Activated CD8-positive, alpha-beta memory T cell treated with anti-CD3 and anti-CD28 coated beads, Interleukin-2, amount 50 U/mL, for 24 hours (primary cell): ENCODE measurements around the gene ARL17B.
A peak's percentile ranks its signal among the peaks of the same experiment; 100 is the strongest.
"Not testable (repeated sequence)": the region's sequence is repeated elsewhere in the genome, so short reads cannot be mapped to it uniquely, and the experiment has no call there.

Experiments used
- DNase-seq: peaks from one replicate; pipeline ENCODE4 v3.0.0-alpha.2; 2020; ENCODE audit errors: extremely low read depth

Gene ARL17B

DNA sequence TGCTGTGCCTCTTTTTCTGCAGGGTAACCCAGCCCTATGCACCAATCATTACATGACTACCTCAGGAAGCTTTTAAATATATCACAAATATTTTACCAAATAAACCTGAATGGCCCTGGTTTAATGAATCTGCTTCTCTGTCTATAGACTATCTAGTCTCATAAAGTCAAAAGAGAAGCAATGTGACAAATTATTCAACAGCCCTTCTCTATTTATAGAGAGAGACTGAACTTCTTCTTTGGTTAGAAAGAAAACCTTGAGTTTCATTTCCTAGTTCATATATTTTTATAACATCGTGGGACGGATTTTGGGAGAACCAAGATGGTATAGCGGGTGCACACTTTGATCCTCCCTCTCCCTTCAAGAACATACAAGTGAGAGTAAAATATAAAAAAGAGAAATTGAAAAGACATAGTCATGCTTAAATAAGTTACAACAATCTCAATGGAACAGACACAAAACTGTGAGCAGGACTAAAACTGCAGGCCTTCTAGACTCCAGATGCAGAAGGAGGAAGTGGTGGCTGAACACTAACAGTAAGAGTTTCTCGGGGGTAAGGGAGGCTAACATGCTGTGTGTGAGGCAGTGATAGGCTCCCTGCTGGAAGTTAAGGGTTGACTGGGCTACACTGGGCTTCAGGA is 70.5 kb downstream of the ARL17B start:
- DNase-seq = not testable (repeated sequence)

DNA sequence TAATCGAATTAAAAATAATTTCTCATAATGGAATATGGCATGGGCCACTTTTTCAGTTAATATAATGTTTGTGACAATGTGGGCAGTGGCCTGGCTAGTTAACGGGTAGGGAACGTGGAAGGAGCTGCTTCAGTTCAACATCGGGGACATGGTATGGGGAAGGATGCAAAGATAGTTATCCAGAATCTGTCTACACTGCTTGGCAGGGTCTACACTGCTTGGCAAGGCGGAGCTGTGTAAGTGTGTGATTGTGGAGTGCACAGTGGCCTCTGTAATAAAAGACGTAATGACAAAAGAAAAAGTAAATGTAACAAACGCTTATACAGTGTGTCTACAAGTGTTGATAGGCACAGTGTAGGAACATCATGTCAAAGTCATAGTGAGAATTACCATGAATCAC is 74.0 kb downstream of the ARL17B start:
- not testable (repeated sequence) for DNase-seq

- DNase-seq = not testable (repeated sequence)
These were observed 74.8 kb downstream of the ARL17B start for GRCh38 chr17:46286764-46287221.

GRCh38 chr17:46285500-46285899 is 76.1 kb downstream of the ARL17B start:
- DNase-seq = not testable (repeated sequence)

DNA sequence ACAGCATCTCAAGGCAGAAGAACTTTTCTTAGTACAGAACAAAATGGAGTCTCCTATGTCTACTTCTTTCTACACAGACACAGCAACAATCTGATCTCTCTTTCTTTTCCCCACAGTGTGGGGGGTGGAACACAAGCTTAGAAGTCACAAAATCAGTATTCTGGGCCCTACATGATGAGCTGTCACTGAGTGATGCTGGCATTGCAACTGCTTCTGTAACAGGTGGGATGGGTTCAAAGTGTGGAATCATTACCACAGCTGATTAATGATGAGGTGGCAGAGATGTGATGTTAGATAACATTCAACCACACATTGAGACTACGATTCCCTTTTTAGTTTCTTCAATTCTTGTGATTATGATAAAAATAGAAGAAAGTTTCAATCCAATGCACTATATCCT is 77.1 kb downstream of the ARL17B start:
- not testable (repeated sequence) for DNase-seq

DNA sequence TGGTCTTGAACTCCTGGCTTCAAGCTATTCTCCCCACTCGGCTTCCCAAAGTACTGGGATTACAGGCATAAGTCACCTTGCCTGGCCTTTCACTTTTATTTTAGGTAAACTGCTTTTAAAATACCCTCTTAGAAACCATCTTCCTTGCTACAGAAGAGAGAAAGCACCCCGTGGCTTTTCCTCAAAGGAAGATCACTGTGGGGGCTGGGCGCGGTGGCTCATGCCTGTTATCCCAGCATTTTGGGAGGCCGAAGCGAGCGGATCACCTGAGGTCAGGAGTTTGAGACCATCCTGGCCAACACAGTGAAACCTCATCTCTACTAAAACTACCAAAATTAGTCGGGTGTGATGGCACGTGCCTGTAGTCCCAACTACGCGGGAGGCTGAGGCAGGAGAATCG is 78.9 kb downstream of the ARL17B start:
- DNase-seq = not testable (repeated sequence)

GRCh38 chr17:46281336-46281735 is 80.2 kb downstream of the ARL17B start:
- not testable (repeated sequence) for DNase-seq

GRCh38 chr17:46276728-46277479 is 84.7 kb downstream of the ARL17B start:
- not testable (repeated sequence) for DNase-seq

- DNase-seq = no peak
These were observed 87.3 kb downstream of the ARL17B start for GRCh38 chr17:46274238-46274637.

DNA sequence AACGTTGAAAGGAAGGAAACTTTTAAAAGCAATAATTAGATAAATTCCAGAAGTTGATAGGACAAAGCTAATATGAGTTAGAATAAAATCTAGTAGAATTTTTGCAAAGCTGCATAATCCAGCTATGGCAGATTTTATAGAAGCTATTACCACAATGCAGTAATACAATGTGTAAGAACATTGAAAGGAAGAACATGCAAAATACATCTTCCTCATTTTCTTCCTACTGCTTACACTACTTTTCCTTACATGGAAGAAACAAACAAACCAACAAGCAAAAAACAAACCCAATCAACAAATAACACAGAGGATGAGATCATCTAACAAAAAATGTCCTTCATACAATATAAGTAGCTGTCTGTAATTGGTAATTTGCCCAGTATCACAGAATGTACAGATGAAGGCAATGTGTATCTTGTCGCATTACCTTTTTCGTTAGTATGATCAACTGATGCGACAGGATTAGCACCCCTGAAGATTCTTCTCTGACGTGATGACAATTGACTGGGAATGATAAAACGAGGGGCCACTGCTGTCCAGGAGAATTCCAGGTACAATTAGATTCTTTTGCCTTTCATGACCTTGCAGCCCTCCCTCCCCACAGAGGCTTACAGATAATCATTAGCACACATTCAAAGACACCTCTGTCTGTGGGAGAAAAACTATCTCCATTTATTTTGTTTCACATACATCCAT is 87.9 kb downstream of the ARL17B start:
- no peak for DNase-seq

DNA sequence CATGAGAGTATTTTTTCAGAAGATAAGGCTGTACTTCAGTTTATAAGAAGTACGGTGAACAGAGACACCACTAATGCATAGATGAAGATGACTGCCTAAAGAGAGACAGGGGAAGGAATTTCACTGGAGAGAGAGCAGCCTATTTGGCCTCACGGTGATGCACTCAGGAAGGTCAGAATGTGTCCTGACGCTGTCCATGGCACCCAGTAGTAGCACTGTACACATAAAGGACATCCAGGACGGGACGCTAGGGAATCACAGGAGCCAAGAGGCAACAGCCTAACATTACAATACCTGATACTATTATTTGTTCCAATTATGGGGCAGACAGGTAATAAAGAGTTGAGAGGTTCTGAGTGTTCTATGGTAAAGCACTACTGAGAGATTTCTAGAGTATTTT is 91.5 kb downstream of the ARL17B start:
- no peak for DNase-seq

DNA sequence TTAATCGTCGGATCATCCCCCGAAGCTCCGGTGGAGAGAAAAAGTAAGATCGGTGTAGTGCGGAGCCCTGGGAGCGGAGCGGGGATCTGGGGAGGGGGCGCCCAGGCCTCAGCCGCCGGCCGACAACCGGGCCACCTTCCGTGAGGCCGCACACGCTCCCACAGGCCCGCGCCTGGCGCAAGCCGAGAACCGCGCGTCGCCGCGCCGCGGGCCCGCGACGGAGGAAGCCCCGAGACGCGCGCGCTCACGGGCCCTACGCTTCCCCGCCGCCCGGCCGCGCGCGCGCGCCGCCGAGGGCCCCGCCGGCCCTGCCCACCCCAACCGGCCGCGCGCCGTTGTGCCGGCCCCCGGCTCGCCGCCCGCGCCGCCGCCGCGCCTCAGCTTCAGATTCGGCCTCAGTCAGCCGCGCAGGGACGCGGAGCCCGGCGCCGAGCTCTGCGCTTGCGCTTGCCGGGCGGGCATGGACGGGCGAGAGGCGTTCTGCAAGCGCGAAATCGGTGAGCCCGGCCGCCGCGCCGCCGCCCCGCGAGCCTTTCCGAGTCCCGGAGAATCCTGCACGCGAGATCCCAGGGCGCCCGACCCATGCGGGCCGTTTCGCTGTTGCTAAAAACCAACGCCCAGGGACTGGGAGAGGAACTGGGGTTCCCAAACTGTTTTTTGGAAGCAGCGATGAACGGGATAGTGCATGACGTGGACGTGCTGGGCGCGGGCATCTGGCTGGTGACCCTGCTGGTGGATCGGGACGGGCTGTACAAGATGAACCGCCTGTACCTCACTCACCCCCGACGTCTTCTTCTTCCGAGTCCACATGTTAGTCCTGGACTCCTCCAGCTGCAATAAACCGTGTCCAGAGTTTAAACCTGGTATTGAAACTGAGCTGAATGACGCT is 94.7 kb downstream of the ARL17B start:
- DNase-seq = peak; percentile 47

- not testable (repeated sequence) for DNase-seq
These were observed 95.4 kb downstream of the ARL17B start for GRCh38 chr17:46266063-46266655.

- DNase-seq = no peak
These were observed 96.9 kb downstream of the ARL17B start for GRCh38 chr17:46264456-46265198.

- no peak for DNase-seq
These were observed 99.3 kb downstream of the ARL17B start for GRCh38 chr17:46262271-46262670.

GRCh38 chr17:46259845-46260661 is 101.5 kb downstream of the ARL17B start:
- not testable (repeated sequence) for DNase-seq

- not testable (repeated sequence) for DNase-seq
These were observed 105.2 kb downstream of the ARL17B start for GRCh38 chr17:46256369-46256768.

GRCh38 chr17:46254215-46254614 is 107.4 kb downstream of the ARL17B start:
- not testable (repeated sequence) for DNase-seq

DNA sequence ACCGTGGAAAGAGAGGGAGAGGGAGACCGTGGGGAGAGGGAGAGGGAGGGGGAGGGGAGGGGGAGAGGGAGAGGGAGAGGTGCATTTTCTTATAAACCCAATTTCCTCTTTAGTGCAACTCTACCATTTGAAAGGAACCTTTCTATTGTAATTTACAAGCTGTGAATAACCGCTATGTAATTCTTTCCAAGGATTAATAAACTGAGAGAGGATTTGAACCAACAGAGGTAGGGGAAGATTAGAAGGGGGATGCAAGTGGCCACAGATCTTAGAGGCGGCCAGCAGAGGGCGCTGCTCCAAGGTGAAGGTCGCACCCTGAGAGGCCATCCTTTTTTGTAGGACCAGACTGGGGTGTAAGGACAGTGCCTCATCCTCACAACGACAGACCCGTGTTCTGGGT is 107.8 kb downstream of the ARL17B start:
- peak; percentile 62 for DNase-seq
